ENCODE data around the gene KIF5A.

Gene KIF5A

GRCh38 chr12:57548013-57548315 is 1.9 kb upstream of the KIF5A start:
- Histone ChIP-seq H3K27ac (ENCODE audit: low read depth, low read length) (no peak overlapping the region), H2AFZ (ENCODE audit: low read depth, low read length, severe bottlenecking) (no peak overlapping the region), H3K9ac (ENCODE audit: low read length) (no peak overlapping the region), H3K4me2 (ENCODE audit: low read depth, low read length, poor library complexity, severe bottlenecking) (no peak overlapping the region), H3K9me3 (ENCODE audit: insufficient read depth, low read length) (no peaks in the 10 kb centered on the region), H3K36me3 (ENCODE audit: low read length) (no peaks in the 10 kb centered on the region), H3F3A (ENCODE audit: insufficient read depth) (no peaks in the 10 kb centered on the region), H3K27me3 (ENCODE audit: low read length) (no peaks in the 10 kb centered on the region), H3K9me2 (replicated peaks; ENCODE audit: insufficient read depth, low read length) (no peaks in the 10 kb centered on the region), H3K4me3 (ENCODE audit: insufficient read depth, low read length, poor library complexity, severe bottlenecking) (no peak overlapping the region), H3K79me2 (ENCODE audit: insufficient read depth, low read length) (peaks cover 24% of the 10 kb centered on the region; the same call in 1 of the 2 replicates), H4K20me1 (ENCODE audit: low read depth, low read length) (no peaks in the 10 kb centered on the region)
- no peak for TF ChIP-seq EZH2phosphoT487 (conservative IDR thresholded peaks at IDR 0.05; ENCODE audit: low read length)
- TF ChIP-seq CTCF (IDR thresholded peaks at IDR 0.05; ENCODE audit: insufficient read depth, low read length, poor library complexity, severe bottlenecking) = no peak

DNA sequence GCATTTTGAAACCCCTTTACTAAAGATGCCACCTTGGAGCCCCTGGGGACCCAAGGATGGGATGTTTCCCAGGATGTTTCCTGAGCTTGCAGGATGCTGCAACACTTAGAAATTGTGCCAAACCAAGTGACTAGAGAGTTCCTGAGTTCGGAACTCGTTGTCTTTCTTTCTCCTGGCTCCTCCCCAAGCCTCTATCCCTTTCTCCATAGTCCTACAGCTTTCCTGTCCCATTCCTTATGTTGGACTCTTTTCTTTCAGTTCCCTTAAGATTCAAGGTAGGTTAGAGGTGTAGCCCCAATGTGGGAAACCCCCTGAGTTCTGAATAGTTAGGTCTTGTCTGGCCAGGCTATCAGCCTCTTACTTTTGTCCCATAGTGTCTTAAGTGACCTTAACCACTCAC is 1.4 kb upstream of the KIF5A start:
- Histone ChIP-seq H3K9ac (ENCODE audit: low read length) (no peak overlapping the region), H3K27ac (ENCODE audit: low read depth, low read length) (no peak overlapping the region), H3K9me2 (replicated peaks; ENCODE audit: insufficient read depth, low read length) (no peaks in the 10 kb centered on the region), H3K4me2 (ENCODE audit: low read depth, low read length, poor library complexity, severe bottlenecking) (no peak overlapping the region), H3K36me3 (ENCODE audit: low read length) (no peaks in the 10 kb centered on the region), H3K4me3 (ENCODE audit: insufficient read depth, low read length, poor library complexity, severe bottlenecking) (no peak overlapping the region), H3F3A (ENCODE audit: insufficient read depth) (no peaks in the 10 kb centered on the region), H3K9me3 (ENCODE audit: insufficient read depth, low read length) (no peaks in the 10 kb centered on the region), H3K79me2 (ENCODE audit: insufficient read depth, low read length) (peaks cover 24% of the 10 kb centered on the region; the same call in 1 of the 2 replicates), H2AFZ (ENCODE audit: low read depth, low read length, severe bottlenecking) (no peak overlapping the region), H3K27me3 (ENCODE audit: low read length) (no peaks in the 10 kb centered on the region), H4K20me1 (ENCODE audit: low read depth, low read length) (no peaks in the 10 kb centered on the region)
- TF ChIP-seq CTCF (IDR thresholded peaks at IDR 0.05; ENCODE audit: insufficient read depth, low read length, poor library complexity, severe bottlenecking) = no peak
- no peak for TF ChIP-seq EZH2phosphoT487 (conservative IDR thresholded peaks at IDR 0.05; ENCODE audit: low read length)

- Histone ChIP-seq H3K79me2 (ENCODE audit: insufficient read depth, low read length) (peaks cover 24% of the 10 kb centered on the region; the same call in 1 of the 2 replicates), H3K9me3 (ENCODE audit: insufficient read depth, low read length) (no peaks in the 10 kb centered on the region), H3K27ac (ENCODE audit: low read depth, low read length) (no peak overlapping the region), H3F3A (ENCODE audit: insufficient read depth) (no peaks in the 10 kb centered on the region), H3K27me3 (ENCODE audit: low read length) (no peaks in the 10 kb centered on the region), H2AFZ (ENCODE audit: low read depth, low read length, severe bottlenecking) (peak overlapping the region; percentile 47), H4K20me1 (ENCODE audit: low read depth, low read length) (no peaks in the 10 kb centered on the region), H3K9me2 (replicated peaks; ENCODE audit: insufficient read depth, low read length) (no peaks in the 10 kb centered on the region), H3K9ac (ENCODE audit: low read length) (peak overlapping the region; percentile 23; the same call in 1 of the 2 replicates), H3K4me3 (ENCODE audit: insufficient read depth, low read length, poor library complexity, severe bottlenecking) (peak overlapping the region; percentile 10), H3K4me2 (ENCODE audit: low read depth, low read length, poor library complexity, severe bottlenecking) (peak overlapping the region; percentile 52), H3K36me3 (ENCODE audit: low read length) (no peaks in the 10 kb centered on the region)
- TF ChIP-seq CTCF (IDR thresholded peaks at IDR 0.05; ENCODE audit: insufficient read depth, low read length, poor library complexity, severe bottlenecking) (no peak), EZH2phosphoT487 (conservative IDR thresholded peaks at IDR 0.05; ENCODE audit: low read length) (no peak)
These were observed 488 bp upstream of the KIF5A start for GRCh38 chr12:57549203-57549908.

Measured in SU-DHL-6 (cell line).